CD4-positive, alpha-beta T cell (primary cell): ENCODE results near the gene KRT40. TPM values are rescaled to one million over a fixed set of nuclear protein-coding genes. Genes with fewer than 3 reads are reported as not detected.

Source experiments
- ATAC-seq: fragments of 200-7000 bp; cut with Tn5 transposase; one replicate; pipeline ENCODE4 v1.10.0; 2022; ENCODE audit warnings: mild to moderate bottlenecking; ENCODE audit not compliant: poor library complexity
- CTCF ChIA-PET: fragments of 350-600 bp; sonication (Branson Sonifier 250); formaldehyde crosslinking; loops from one replicate; lab custom pipeline; 2021; ENCODE audit warnings: antibody characterized with exemption, inconsistent platforms; lab: Charles Lee
- POLR2A ChIA-PET: fragments of 350-600 bp; sonication (Branson Sonifier 250); formaldehyde crosslinking; loops from one replicate; lab custom pipeline; 2021; ENCODE audit warnings: antibody characterized with exemption, inconsistent platforms; lab: Charles Lee
- DNase-seq, 14 experiments: peaks; one replicate each; pipeline ENCODE4 v3.0.0-alpha.2; 2013 to 2020; ENCODE audit warnings: mixed read lengths in 2 of 14
- H3K27ac ChIP-seq, 2 donors: one replicate each; pipeline versions ENCODE4 v1.5.1 to v1.7.0; 2013; ENCODE audit warnings: low read length in 2 of 2, low read depth in 1 of 2, mild to moderate bottlenecking in 1 of 2
- H3K27me3 ChIP-seq, 2 experiments: 1 replicate in 1 of 2; 2 replicates in 1 of 2; pipeline versions ENCODE4 v1.6.1 to v1.7.0; 2013; ENCODE audit warnings: low read length in 2 of 2, control low read depth in 1 of 2, mild to moderate bottlenecking in 1 of 2, moderate library complexity in 1 of 2; ENCODE audit not compliant: insufficient read depth in 2 of 2, control insufficient read depth in 1 of 2
- H3K36me3 ChIP-seq: one replicate; pipeline ENCODE4 v1.6.1; 2013; ENCODE audit warnings: low read length, control low read depth; ENCODE audit not compliant: insufficient read depth
- H3K4me1 ChIP-seq: one replicate; pipeline ENCODE4 v1.6.1; 2013; ENCODE audit warnings: low read length, control low read depth; ENCODE audit not compliant: insufficient read depth
- H3K4me3 ChIP-seq: one replicate; pipeline ENCODE4 v1.5.1; 2013; ENCODE audit warnings: mild to moderate bottlenecking, low read length, moderate library complexity
- H3K9me3 ChIP-seq, 2 experiments: 1 replicate in 1 of 2; 2 replicates in 1 of 2; pipeline versions ENCODE4 v1.6.1 to v1.7.0; 2013; ENCODE audit warnings: low read length in 2 of 2, mild to moderate bottlenecking in 2 of 2, control low read depth in 1 of 2, moderate library complexity in 1 of 2; ENCODE audit not compliant: control insufficient read depth in 1 of 2, insufficient read depth in 1 of 2
- H3K27ac Mint-ChIP-seq: one replicate; pipeline ENCODE4 v1.8.0; 2020; ENCODE audit warnings: mixed read lengths
- H3K27me3 Mint-ChIP-seq: one replicate; pipeline ENCODE4 v1.8.0; 2021; ENCODE audit warnings: mixed read lengths
- H3K36me3 Mint-ChIP-seq: one replicate; pipeline ENCODE4 v1.8.0; 2021; ENCODE audit warnings: low read depth, mixed read lengths
- H3K4me1 Mint-ChIP-seq: one replicate; pipeline ENCODE4 v1.8.0; 2021; ENCODE audit warnings: low read depth, mixed read lengths
- H3K4me3 Mint-ChIP-seq: one replicate; pipeline ENCODE4 v1.8.0; 2020; ENCODE audit warnings: mild to moderate bottlenecking, mixed read lengths
- H3K9me3 Mint-ChIP-seq: one replicate; pipeline ENCODE4 v1.8.0; 2020; ENCODE audit warnings: mixed read lengths
- CTCF ChIP-seq: fragments of 200-600 bp; IDR thresholded peaks from one replicate; pipeline ENCODE4 v1.8.0; 2022; ENCODE audit warnings: antibody characterized with exemption, mild to moderate bottlenecking
- intact Hi-C, 2 experiments: fragments of 100-400 bp; cut with DNase I in 1 of 2; cut with micrococcal nuclease in 1 of 2; formaldehyde crosslinking; loops; one replicate each; pipeline versions ENCODE4 v1.15.1 to v1.9.0; 2023 to 2025; cut with DNase I, micrococcal nuclease
- total RNA-seq, 174 experiments: library from RNA in 2 of 174; stranded (reverse) in 2 of 174; gene quantifications; one replicate each; pipeline ENCODE4 v1.2.3 and lab custom pipeline; 2021 to 2026

The KRT40 gene
- total RNA-seq, 2 experiments from 2014 or later, result not detected

GRCh38 chr17:40950176-40950575, 34.0 kb downstream of the KRT40 start:
- POLR2A ChIA-PET, result no interaction called here
- Histone ChIP-seq H3K9me3 (no peaks in the 10 kb centered on the region), H3K27me3 (peaks cover 9 to 39% of the 10 kb centered on the region in 2 experiments), H3K4me1 (no peaks in the 10 kb centered on the region), H3K36me3 (no peaks in the 10 kb centered on the region), H3K4me3 (no peak overlapping the region), H3K27ac (no peak overlapping the region)
- Mint-ChIP-seq H3K4me3 (no peak overlapping the region), H3K36me3 (no peaks in the 10 kb centered on the region), H3K27ac (no peak overlapping the region), H3K4me1 (no peaks in the 10 kb centered on the region), H3K9me3 (no peaks in the 10 kb centered on the region), H3K27me3 (peaks cover 90% of the 10 kb centered on the region)
- no peak for TF ChIP-seq CTCF
- intact Hi-C loops, result no loop called here
- DNase-seq (no peak), ATAC-seq (no peak)
- CTCF ChIA-PET, result no interaction called here

- Mint-ChIP-seq H3K4me1 (no peaks in the 10 kb centered on the region), H3K9me3 (no peaks in the 10 kb centered on the region), H3K27me3 (peaks cover 88% of the 10 kb centered on the region), H3K36me3 (no peaks in the 10 kb centered on the region), H3K4me3 (no peak overlapping the region), H3K27ac (no peak overlapping the region)
- no peak for ATAC-seq
- peaks cover 9 to 37% of the 10 kb centered on the region in 2 experiments for H3K27me3 ChIP-seq
- ChIA-PET POLR2A (no interaction called here), CTCF (no interaction called here)
- TF ChIP-seq CTCF, result no peak
- H3K36me3 ChIP-seq, result no peaks in the 10 kb centered on the region
- H3K4me3 ChIP-seq, result no peak overlapping the region
- DNase-seq, result no peak
- no peaks in the 10 kb centered on the region for H3K9me3 ChIP-seq
- intact Hi-C loops, result no loop called here
- H3K27ac ChIP-seq, result no peak overlapping the region
- H3K4me1 ChIP-seq, result no peaks in the 10 kb centered on the region
These were observed 34.7 kb downstream of the KRT40 start for GRCh38 chr17:40949418-40949817.

GRCh38 chr17:40947929-40948328, 36.2 kb downstream of the KRT40 start:
- Mint-ChIP-seq H3K9me3 (no peaks in the 10 kb centered on the region), H3K27me3 (peaks cover 81% of the 10 kb centered on the region)
- POLR2A ChIA-PET, result no interaction called here

More at GRCh38 chr17:40947929-40948328, 36.2 kb downstream of the KRT40 start:
- no peaks in the 10 kb centered on the region for H3K4me1 Mint-ChIP-seq
- CTCF ChIA-PET, result no interaction called here
- intact Hi-C loops, result no loop called here
- no peak overlapping the region for H3K27ac Mint-ChIP-seq
- Histone ChIP-seq H3K27me3 (peaks cover 9 to 35% of the 10 kb centered on the region in 2 experiments), H3K36me3 (no peaks in the 10 kb centered on the region), H3K4me1 (no peaks in the 10 kb centered on the region), H3K9me3 (no peaks in the 10 kb centered on the region), H3K4me3 (no peak overlapping the region), H3K27ac (no peak overlapping the region)
- no peaks in the 10 kb centered on the region for H3K36me3 Mint-ChIP-seq
- DNase-seq (no peak), ATAC-seq (no peak)
- no peak overlapping the region for H3K4me3 Mint-ChIP-seq
- no peak for TF ChIP-seq CTCF
